ENCODE measurements around the gene GGCX. TPM values are rescaled to one million over a fixed set of nuclear protein-coding genes. Genes with fewer than 3 reads are reported as not detected.

The GGCX gene
- total RNA-seq, 1 experiment from 2014 or later = 60.5 TPM

DNA sequence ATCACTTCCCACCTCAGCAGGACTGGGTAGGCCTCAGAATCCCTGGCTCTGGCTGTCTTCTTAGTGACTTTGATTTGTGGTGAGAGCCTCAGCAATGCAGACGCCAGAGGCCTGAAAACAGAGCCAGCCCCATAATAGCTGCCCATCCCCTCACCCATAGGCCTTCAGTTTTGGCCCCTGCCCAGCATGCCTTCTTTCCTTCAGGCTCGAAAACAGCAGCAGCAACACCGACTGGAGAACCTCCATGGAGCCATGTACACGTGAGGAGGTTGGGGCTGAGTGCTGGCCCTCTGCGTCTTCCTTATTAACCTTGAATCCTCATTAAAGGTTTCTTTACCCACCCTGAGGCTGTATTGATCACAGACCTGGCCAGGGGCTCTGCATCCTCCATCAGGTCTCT is 35.9 kb upstream of the GGCX start:
- POLR2A ChIA-PET (ENCODE audit: low non-redundant PET) = interaction anchor here (0.6 kb wide), 1 partner anchor 556 kb away, joined by 9 read pairs; no protein-coding TSS in a partner anchor
- CTCF ChIA-PET = no interaction called here
- BruUV-seq (replicated peaks) = no TSS peak

DNA sequence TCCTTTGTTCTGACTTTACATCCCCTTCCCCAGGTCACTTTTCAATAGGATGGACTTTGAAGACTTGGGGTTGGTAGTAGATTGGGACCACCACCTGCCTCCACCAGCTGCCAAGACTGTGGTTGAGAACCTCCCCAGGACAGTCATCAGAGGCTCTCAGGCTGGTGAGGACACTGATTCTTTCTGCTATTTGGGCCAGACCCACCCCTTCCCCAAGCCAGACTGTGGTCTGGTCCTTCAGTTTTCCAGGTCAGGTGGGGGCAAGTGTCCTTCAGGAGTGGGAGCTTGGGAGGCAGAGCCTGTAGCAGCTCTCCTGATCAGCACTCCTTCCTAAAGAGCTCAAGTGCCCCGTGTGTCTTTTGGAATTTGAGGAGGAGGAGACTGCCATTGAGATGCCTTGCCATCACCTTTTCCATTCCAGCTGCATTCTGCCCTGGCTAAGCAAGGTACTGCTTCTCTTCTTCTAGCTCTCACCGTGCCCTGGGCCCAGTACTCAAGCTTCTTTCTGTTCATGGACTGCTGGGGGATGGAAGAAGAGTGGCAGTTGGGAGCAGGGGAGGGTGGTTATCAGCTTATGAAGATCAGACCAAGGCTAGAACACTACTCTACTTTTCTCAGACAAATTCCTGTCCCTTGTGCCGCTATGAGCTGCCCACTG is 35.3 kb upstream of the GGCX start:
- peak overlapping the region; percentile 83 for H3K27ac ChIP-seq (ENCODE audit: low read depth, low read length, poor library complexity, severe bottlenecking)
- H3K36me3 ChIP-seq (ENCODE audit: insufficient read depth, low read length, poor library complexity, severe bottlenecking) = peaks cover 17% of the 10 kb centered on the region
- H3K9me3 ChIP-seq (ENCODE audit: low read depth, low read length, poor library complexity, severe bottlenecking) = no peaks in the 10 kb centered on the region
- POLR2A ChIA-PET (ENCODE audit: low non-redundant PET) = interaction anchor here (0.6 kb wide), 1 partner anchor 555 kb away, joined by 9 read pairs; no protein-coding TSS in a partner anchor
- CTCF ChIA-PET = no interaction called here
- peak overlapping the region; percentile 82 for H3K4me3 ChIP-seq (ENCODE audit: low read depth, low read length, poor library complexity, severe bottlenecking)
- H3K27me3 ChIP-seq (replicated peaks; ENCODE audit: insufficient read depth, low read depth, low read length, poor library complexity) = no peaks in the 10 kb centered on the region
- TF ChIP-seq EZH2 (IDR thresholded peaks at IDR 0.05; ENCODE audit: borderline replicate concordance, low read depth, low read length, poor library complexity, severe bottlenecking) = no peak
- TF ChIP-seq, protein P1, sequence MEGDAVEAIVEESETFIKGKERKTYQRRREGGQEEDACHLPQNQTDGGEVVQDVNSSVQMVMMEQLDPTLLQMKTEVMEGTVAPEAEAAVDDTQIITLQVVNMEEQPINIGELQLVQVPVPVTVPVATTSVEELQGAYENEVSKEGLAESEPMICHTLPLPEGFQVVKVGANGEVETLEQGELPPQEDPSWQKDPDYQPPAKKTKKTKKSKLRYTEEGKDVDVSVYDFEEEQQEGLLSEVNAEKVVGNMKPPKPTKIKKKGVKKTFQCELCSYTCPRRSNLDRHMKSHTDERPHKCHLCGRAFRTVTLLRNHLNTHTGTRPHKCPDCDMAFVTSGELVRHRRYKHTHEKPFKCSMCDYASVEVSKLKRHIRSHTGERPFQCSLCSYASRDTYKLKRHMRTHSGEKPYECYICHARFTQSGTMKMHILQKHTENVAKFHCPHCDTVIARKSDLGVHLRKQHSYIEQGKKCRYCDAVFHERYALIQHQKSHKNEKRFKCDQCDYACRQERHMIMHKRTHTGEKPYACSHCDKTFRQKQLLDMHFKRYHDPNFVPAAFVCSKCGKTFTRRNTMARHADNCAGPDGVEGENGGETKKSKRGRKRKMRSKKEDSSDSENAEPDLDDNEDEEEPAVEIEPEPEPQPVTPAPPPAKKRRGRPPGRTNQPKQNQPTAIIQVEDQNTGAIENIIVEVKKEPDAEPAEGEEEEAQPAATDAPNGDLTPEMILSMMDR (conservative IDR thresholded peaks at IDR 0.05; ENCODE audit: low read depth, low read length) = no peak
- no TSS peak for BruUV-seq (replicated peaks)
- intact Hi-C loops (cut with micrococcal nuclease; ENCODE audit: unreplicated experiment) = no loop called here
- no peak for DNase-seq (ENCODE audit: low spot score)
- H3K4me1 ChIP-seq (ENCODE audit: insufficient read depth, low read length, poor library complexity, severe bottlenecking) = no peaks in the 10 kb centered on the region

More for the DNA sequence above, 35.9 kb upstream of the GGCX start:
- no peak overlapping the region for H3K4me3 ChIP-seq (ENCODE audit: low read depth, low read length, poor library complexity, severe bottlenecking)
- intact Hi-C loops (cut with micrococcal nuclease; ENCODE audit: unreplicated experiment) = no loop called here
- H3K27me3 ChIP-seq (replicated peaks; ENCODE audit: insufficient read depth, low read depth, low read length, poor library complexity) = no peaks in the 10 kb centered on the region
- H3K4me1 ChIP-seq (ENCODE audit: insufficient read depth, low read length, poor library complexity, severe bottlenecking) = no peaks in the 10 kb centered on the region
- no peak for DNase-seq (ENCODE audit: low spot score)
- H3K27ac ChIP-seq (ENCODE audit: low read depth, low read length, poor library complexity, severe bottlenecking) = no peak overlapping the region
- H3K36me3 ChIP-seq (ENCODE audit: insufficient read depth, low read length, poor library complexity, severe bottlenecking) = peaks cover 17% of the 10 kb centered on the region
- no peaks in the 10 kb centered on the region for H3K9me3 ChIP-seq (ENCODE audit: low read depth, low read length, poor library complexity, severe bottlenecking)
- TF ChIP-seq, protein P1 (conservative IDR thresholded peaks at IDR 0.05; ENCODE audit: low read depth, low read length) = no peak
- no peak for TF ChIP-seq EZH2 (IDR thresholded peaks at IDR 0.05; ENCODE audit: borderline replicate concordance, low read depth, low read length, poor library complexity, severe bottlenecking)

DNA sequence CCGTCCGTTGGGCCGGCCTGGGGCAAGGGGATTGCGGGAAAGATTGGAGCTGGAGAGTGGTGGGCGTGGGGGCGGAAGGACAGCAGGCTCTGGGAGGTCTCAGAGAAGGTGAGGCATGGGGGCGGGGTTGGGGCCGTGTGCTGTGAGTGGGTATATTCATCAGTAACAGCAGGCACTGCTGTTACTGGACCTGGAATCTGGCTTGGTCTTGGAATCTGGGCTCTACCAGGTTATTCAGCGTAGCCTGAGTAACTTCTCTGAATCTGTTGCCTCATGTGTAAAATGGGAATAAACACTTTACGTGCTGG is 34.7 kb upstream of the GGCX start:
- TF ChIP-seq, protein P1 (conservative IDR thresholded peaks at IDR 0.05; ENCODE audit: low read depth, low read length) = no peak
- no peak for TF ChIP-seq EZH2 (IDR thresholded peaks at IDR 0.05; ENCODE audit: borderline replicate concordance, low read depth, low read length, poor library complexity, severe bottlenecking)
- ChIA-PET POLR2A (ENCODE audit: low non-redundant PET) (no interaction called here), CTCF (no interaction called here)
- DNase-seq (ENCODE audit: low spot score) = no peak
- Histone ChIP-seq H3K36me3 (ENCODE audit: insufficient read depth, low read length, poor library complexity, severe bottlenecking) (peaks cover 17% of the 10 kb centered on the region), H3K27me3 (replicated peaks; ENCODE audit: insufficient read depth, low read depth, low read length, poor library complexity) (no peaks in the 10 kb centered on the region), H3K4me1 (ENCODE audit: insufficient read depth, low read length, poor library complexity, severe bottlenecking) (no peaks in the 10 kb centered on the region), H3K27ac (ENCODE audit: low read depth, low read length, poor library complexity, severe bottlenecking) (peak overlapping the region; percentile 83), H3K4me3 (ENCODE audit: low read depth, low read length, poor library complexity, severe bottlenecking) (peak overlapping the region; percentile 82), H3K9me3 (ENCODE audit: low read depth, low read length, poor library complexity, severe bottlenecking) (no peaks in the 10 kb centered on the region)
- intact Hi-C loops (cut with micrococcal nuclease; ENCODE audit: unreplicated experiment) = no loop called here
- BruUV-seq (replicated peaks) = TSS peak; percentile 45
